ENCODE results near the gene PNPLA5. TPM values are rescaled to one million over a fixed set of nuclear protein-coding genes. Genes with fewer than 3 reads are reported as not detected.
A peak's percentile ranks its signal among the peaks of the same experiment; 100 is the strongest.

Gene PNPLA5
- total and polyA plus RNA-seq, 2 of the 8 experiments (the other 6 are each of a cell fraction or from before 2014, with no cell fraction given), result 3.9 to 6.8 TPM

- Histone ChIP-seq H4K5ac (ENCODE audit: insufficient read length, low read depth, low read length) (no peak overlapping the region), H2AFZ (ENCODE audit: low read length) (0 out of 2 replicates have a peak overlapping the region, but pooled peaks have one; percentile 6), H3K36me3 (ENCODE audit: control insufficient read depth in 2 of 4, insufficient read depth in 4 of 4, low read length in 3 of 4) (0 out of 8 replicates have a peak, but pooled peaks cover 0 to 2% (median 0%) of the 10 kb centered on the region in 4 experiments), H3K79me1 (ENCODE audit: low read depth, low read length) (no peaks in the 10 kb centered on the region), H2BK20ac (ENCODE audit: low read length) (no peak overlapping the region), H2BK15ac (ENCODE audit: low read length) (no peak overlapping the region), H3K27me3 (replicated peaks in 1 of 4; ENCODE audit: control insufficient read depth in 3 of 4, extremely low read depth in 1 of 4, insufficient read depth in 3 of 4, low read length in 3 of 4) (peaks cover 0 to 4% (median 1%) of the 10 kb centered on the region in 4 experiments; a peak in 3 of 7 replicates), H2BK120ac (replicated peaks; ENCODE audit: low read depth, low read length) (no peak overlapping the region), H3K14ac (ENCODE audit: insufficient read length) (no peak overlapping the region), H3K9ac (replicated peaks in 1 of 4; ENCODE audit: extremely low read depth in 1 of 4, low read depth in 3 of 4, low read length in 3 of 4) (peak overlapping the region in 1 of 4 experiments; percentile 12; a peak in 1 of 7 replicates), H3K4ac (replicated peaks; ENCODE audit: insufficient read length, low read depth, low read length) (no peak overlapping the region), H3K4me3 (ENCODE audit: extremely low read depth in 1 of 4, insufficient read depth in 2 of 4, low read depth in 3 of 4, low read length in 4 of 4) (peak overlapping the region; percentile 57 to 75 (median 68)), H4K8ac (ENCODE audit: extremely low read depth, insufficient read depth, low read length) (peak overlapping the region; percentile 64), H3K9me3 (ENCODE audit: insufficient read depth in 2 of 2, low read depth in 1 of 2, low read length in 1 of 2) (no peaks in the 10 kb centered on the region), H2BK12ac (ENCODE audit: low read depth, low read length) (no peak overlapping the region), H3K79me2 (ENCODE audit: control insufficient read depth in 1 of 2, insufficient read depth in 2 of 2, low read length in 2 of 2) (no peaks in the 10 kb centered on the region), H2AK5ac (ENCODE audit: low read depth, low read length) (no peak overlapping the region), H4K91ac (replicated peaks; ENCODE audit: insufficient read length, low read length) (peak overlapping the region; percentile 19), H3K27ac (ENCODE audit: low read depth, low read length) (no peak overlapping the region), H3K18ac (ENCODE audit: extremely low read depth, low read length) (peak overlapping the region; percentile 48), H3K56ac (replicated peaks; ENCODE audit: insufficient read length, low read depth, low read length) (no peak overlapping the region), H3K23ac (ENCODE audit: insufficient read length) (no peak overlapping the region), H3K4me2 (ENCODE audit: insufficient read depth in 1 of 2, low read depth in 2 of 2, low read length in 2 of 2) (peak overlapping the region; percentile 92 to 94), H4K20me1 (replicated peaks in 1 of 2; ENCODE audit: control insufficient read depth in 1 of 2, insufficient read depth in 2 of 2, low read length in 2 of 2) (peaks cover 3 to 11% of the 10 kb centered on the region in 2 experiments), H2BK5ac (ENCODE audit: low read depth, low read length) (peak overlapping the region; percentile 44; the same call in 1 of the 2 replicates), H3K4me1 (replicated peaks in 1 of 4; ENCODE audit: control insufficient read depth in 3 of 4, insufficient read depth in 4 of 4, low read length in 3 of 4) (peaks cover 0 to 7% (median 5%) of the 10 kb centered on the region in 4 experiments; a peak in 5 of 7 replicates), H3K23me2 (ENCODE audit: low read depth, low read length) (peaks cover 11% of the 10 kb centered on the region; the same call in 1 of the 2 replicates)
- FAIRE-seq (no peak), DNase-seq (ENCODE audit: low read depth in 1 of 2, low spot score in 2 of 2) (no peak)
- 21% methylated on average over 24 of the region's 24 CpGs; no CpG with 5 or more reads in 1 of the 2 experiments for WGBS, 2 experiments (ENCODE audit: extremely low coverage in 1 of 2, insufficient coverage in 1 of 2, insufficient read length in 1 of 2, insufficient replicate concordance in 2 of 2, low coverage in 1 of 2, low lambda C conversion rate in 2 of 2, missing lambda C conversion rate in 1 of 2)
- TF ChIP-seq FOSL1 (IDR thresholded peaks at IDR 0.05; ENCODE audit: insufficient read depth, low read depth, low read length) (no peak), NRF1 (IDR thresholded peaks at IDR 0.05; ENCODE audit: low read depth, low read length) (no peak), RBBP5 (IDR thresholded peaks at IDR 0.05; ENCODE audit: borderline replicate concordance, low read depth, low read length) (no peak), EGR1 (IDR thresholded peaks at IDR 0.05; ENCODE audit: borderline replicate concordance, low read depth, low read length) (peak; percentile 40; the same call in 1 of the 2 replicates), RFX5 (IDR thresholded peaks at IDR 0.05; ENCODE audit: borderline replicate concordance, low read depth, low read length) (no peak), CREB1 (IDR thresholded peaks at IDR 0.05) (0 out of 2 replicates have a peak, but pooled peaks have one; percentile 23)
- CTCF ChIA-PET (ENCODE audit: partially characterized antibody), result interaction anchor here (0.7 to 21.4 kb wide), 6 partner anchors 7 to 61 kb away, joined by 3 to 226 read pairs (median 4); no protein-coding TSS in a partner anchor
- POLR2A ChIA-PET (ENCODE audit: partially characterized antibody), result interaction anchor here (1.0 to 1.6 kb wide), 5 partner anchors 8 to 134 kb away, joined by 3 to 4 read pairs (median 3); partner anchors contain the start of genes EFCAB6 and PARVB
Observed at GRCh38 chr22:43890901-43891331, 897 bp downstream of the PNPLA5 start.
